Suprapubic skin (tissue), 4 donors: ENCODE measurements around the gene PROSER2. TPM values are rescaled to one million over a fixed set of nuclear protein-coding genes. Genes with fewer than 3 reads are reported as not detected.

Experiments
- DNase-seq, 2 donors: peaks; one replicate each; pipeline ENCODE4 v3.0.0-alpha.2; 2019; ENCODE audit warnings: low spot score in 2 of 2
- H3K27ac ChIP-seq: fragments of 200-600 bp; sonication (generic); one replicate; pipeline ENCODE4 v1.5.1; 2019
- H3K27me3 ChIP-seq: fragments of 200-600 bp; sonication (generic); one replicate; pipeline ENCODE4 v1.5.1; 2019
- H3K36me3 ChIP-seq: fragments of 200-600 bp; sonication (generic); one replicate; pipeline ENCODE4 v1.5.1; 2019
- H3K4me1 ChIP-seq: fragments of 200-600 bp; sonication (generic); one replicate; pipeline ENCODE4 v1.5.1; 2019
- H3K4me3 ChIP-seq: fragments of 200-600 bp; sonication (generic); one replicate; pipeline ENCODE4 v1.5.1; 2019; ENCODE audit warnings: mild to moderate bottlenecking
- H3K9me3 ChIP-seq: fragments of 200-600 bp; sonication (generic); one replicate; pipeline ENCODE4 v1.5.1; 2019
- CTCF ChIP-seq, 2 donors: fragments of 200-600 bp in 1 of 2; fragments of 450-650 bp in 1 of 2; sonication (generic) in 1 of 2; IDR thresholded peaks; one replicate each; pipeline ENCODE4 v1.5.1; 2016 to 2019; ENCODE audit warnings: antibody characterized with exemption in 2 of 2, mild to moderate bottlenecking in 1 of 2, moderate library complexity in 1 of 2
- EP300 ChIP-seq: sonication (generic); formaldehyde crosslinking; IDR thresholded peaks from one replicate; pipeline ENCODE4 v1.6.1; 2017; ENCODE audit warnings: antibody characterized with exemption
- POLR2A ChIP-seq, 2 donors: fragments of 450-650 bp; IDR thresholded peaks; one replicate each; pipeline ENCODE4 v1.6.1; 2017; ENCODE audit warnings: antibody characterized with exemption in 2 of 2, mild to moderate bottlenecking in 2 of 2, moderate library complexity in 2 of 2
- POLR2AphosphoS5 ChIP-seq, 3 donors: sonication (generic); formaldehyde crosslinking; IDR thresholded peaks; one replicate each; pipeline ENCODE4 v1.6.1; 2017; ENCODE audit warnings: antibody characterized with exemption in 3 of 3
- WGBS: methylation state at CpG from one replicate; pipeline ENCODE4 v1.1.5; 2018; 5-methylcytosine and 5-hydroxymethylcytosine counted together
- total RNA-seq, 4 donors: library from RNA; depleted of rRNA; stranded (reverse); fragments of >200 nt; gene quantifications; one replicate each; pipeline ENCODE4 v1.1.0, GENCODE V29; 2016

PROSER2 gene
- total RNA-seq, 4 donors from 2014 or later = 5.6 to 8.5 (median 6.3) TPM

- 76% methylated on average over 3 of the region's 3 CpGs for WGBS
- TF ChIP-seq EP300 (no peak), POLR2AphosphoS5 (IDR thresholded peaks at IDR 0.05) (no peak), CTCF (IDR thresholded peaks at IDR 0.05) (no peak), POLR2A (IDR thresholded peaks at IDR 0.05) (no peak)
- Histone ChIP-seq H3K36me3 (no peaks in the 10 kb centered on the region), H3K4me1 (no peaks in the 10 kb centered on the region), H3K9me3 (no peaks in the 10 kb centered on the region), H3K27ac (no peak overlapping the region), H3K4me3 (no peak overlapping the region), H3K27me3 (peaks cover 3% of the 10 kb centered on the region)
- DNase-seq = no peak
These were observed 74.8 kb downstream of the PROSER2 start for GRCh38 chr10:11898033-11898371.

DNA sequence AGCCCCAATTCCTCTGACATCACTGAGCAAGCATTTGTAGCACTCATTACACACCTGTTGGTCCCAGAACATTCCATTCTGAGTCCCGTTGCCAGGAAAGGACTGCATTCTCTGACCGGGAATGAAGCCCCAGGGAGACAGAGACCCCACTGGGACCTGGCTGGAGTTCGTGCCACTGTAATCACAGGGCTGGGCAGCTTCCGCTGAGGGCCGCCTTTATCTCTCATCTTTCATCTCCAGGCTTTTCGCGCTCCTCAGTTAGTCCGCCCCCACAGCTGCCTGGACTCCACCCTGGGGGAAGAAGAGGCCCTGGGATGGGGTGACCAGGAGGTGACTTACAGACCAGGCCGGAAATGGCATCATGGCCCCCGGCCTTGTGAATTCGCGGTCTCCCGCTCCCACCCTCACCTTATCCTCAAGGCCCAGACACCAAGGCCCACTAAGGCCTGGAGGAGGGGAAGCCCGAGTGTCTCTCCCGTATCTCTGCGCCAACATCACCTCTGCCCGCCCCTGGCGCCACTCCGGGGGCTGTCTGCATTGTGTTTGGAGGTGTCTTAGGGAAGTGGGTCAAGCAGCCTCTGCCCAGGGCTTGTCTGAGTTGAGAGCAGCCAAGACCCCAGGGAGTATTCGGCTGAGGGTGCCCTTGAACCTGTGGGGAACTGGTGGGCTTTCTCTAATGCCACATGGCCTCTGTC is 75.4 kb downstream of the PROSER2 start:
- Histone ChIP-seq H3K27ac (no peak overlapping the region), H3K36me3 (no peaks in the 10 kb centered on the region), H3K4me3 (no peak overlapping the region), H3K27me3 (peaks cover 3% of the 10 kb centered on the region), H3K9me3 (no peaks in the 10 kb centered on the region), H3K4me1 (no peaks in the 10 kb centered on the region)
- no peak for DNase-seq
- 68% methylated on average over 19 of the region's 20 CpGs for WGBS
- TF ChIP-seq POLR2A (IDR thresholded peaks at IDR 0.05) (no peak), EP300 (no peak), POLR2AphosphoS5 (IDR thresholded peaks at IDR 0.05) (no peak), CTCF (IDR thresholded peaks at IDR 0.05) (no peak)

DNA sequence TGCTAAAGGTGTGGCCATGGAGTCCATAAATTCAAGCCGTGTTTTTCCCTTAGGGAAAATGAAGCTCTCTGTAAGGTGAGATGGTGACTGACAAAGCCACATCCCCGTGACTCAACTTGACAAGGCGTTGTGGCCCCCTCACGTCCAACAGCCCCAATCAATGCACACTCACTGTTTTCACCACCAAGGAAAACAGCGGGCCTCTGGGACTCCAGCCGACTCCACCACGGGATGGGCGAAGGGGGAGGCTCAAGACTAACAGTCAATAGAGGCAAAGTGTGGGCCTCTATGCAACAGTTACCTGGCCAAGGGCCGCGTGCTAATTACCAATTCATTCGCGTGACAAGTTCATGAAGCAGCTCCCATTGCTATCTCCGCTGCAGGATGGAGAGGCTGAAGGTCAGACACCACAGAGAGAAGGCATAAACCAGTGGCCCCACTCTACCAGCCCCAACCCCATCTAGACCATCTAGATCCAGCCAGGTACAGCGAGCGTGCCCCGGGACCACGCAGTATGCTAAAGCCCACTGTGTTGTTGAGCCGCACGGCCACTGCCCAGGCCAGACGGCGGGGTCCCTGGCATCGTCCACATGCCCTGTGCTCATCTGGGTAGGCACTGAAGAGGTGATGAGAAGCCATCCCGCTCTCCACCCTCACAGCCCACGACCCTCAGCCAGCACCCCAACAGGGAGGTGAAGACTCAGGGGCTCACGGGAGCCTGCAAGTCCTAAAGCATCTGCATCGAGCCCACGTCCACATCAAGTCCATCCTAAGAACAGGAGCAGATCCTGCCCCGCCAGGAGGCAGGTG is 76.1 kb downstream of the PROSER2 start:
- Histone ChIP-seq H3K36me3 (no peaks in the 10 kb centered on the region), H3K27ac (no peak overlapping the region), H3K27me3 (peaks cover 3% of the 10 kb centered on the region), H3K4me3 (no peak overlapping the region), H3K9me3 (no peaks in the 10 kb centered on the region), H3K4me1 (no peaks in the 10 kb centered on the region)
- 94% methylated on average over 28 of the region's 28 CpGs for WGBS
- TF ChIP-seq POLR2AphosphoS5 (IDR thresholded peaks at IDR 0.05) (no peak), EP300 (no peak), POLR2A (IDR thresholded peaks at IDR 0.05) (no peak), CTCF (IDR thresholded peaks at IDR 0.05) (no peak)
- DNase-seq = no peak

GRCh38 chr10:11901036-11901301 is 77.8 kb downstream of the PROSER2 start:
- 86% methylated on average over 6 of the region's 6 CpGs for WGBS
- TF ChIP-seq CTCF (IDR thresholded peaks at IDR 0.05) = no peak
- TF ChIP-seq EP300 = no peak
- no peak for TF ChIP-seq POLR2AphosphoS5 (IDR thresholded peaks at IDR 0.05)
- TF ChIP-seq POLR2A (IDR thresholded peaks at IDR 0.05) = no peak
- Histone ChIP-seq H3K27ac (no peak overlapping the region), H3K9me3 (no peaks in the 10 kb centered on the region), H3K27me3 (peaks cover 3% of the 10 kb centered on the region), H3K4me1 (no peaks in the 10 kb centered on the region), H3K4me3 (no peak overlapping the region), H3K36me3 (no peaks in the 10 kb centered on the region)
- DNase-seq = no peak

DNA sequence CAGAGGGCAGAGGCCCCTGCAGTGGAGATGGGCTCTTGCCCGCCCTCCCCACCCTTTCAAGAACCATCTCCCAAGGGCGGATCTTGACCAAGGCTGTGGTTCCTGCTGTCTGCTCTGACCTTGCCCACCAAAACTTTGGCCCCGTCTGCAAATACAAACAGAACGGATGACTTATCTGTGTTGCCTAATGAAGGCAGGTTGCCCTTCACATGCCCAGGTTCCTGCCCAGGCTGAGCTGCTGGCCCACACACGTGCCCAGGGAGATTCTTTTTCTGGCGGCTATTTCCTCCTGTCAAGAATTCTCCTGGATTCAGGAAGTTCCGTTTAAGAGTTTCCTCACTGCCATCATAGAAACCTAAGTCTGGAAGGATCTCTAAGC is 78.3 kb downstream of the PROSER2 start:
- Histone ChIP-seq H3K36me3 (no peaks in the 10 kb centered on the region), H3K27ac (no peak overlapping the region), H3K27me3 (peaks cover 3% of the 10 kb centered on the region), H3K4me3 (no peak overlapping the region), H3K9me3 (no peaks in the 10 kb centered on the region), H3K4me1 (no peaks in the 10 kb centered on the region)
- WGBS = 67% methylated on average over 7 of the region's 7 CpGs
- TF ChIP-seq POLR2AphosphoS5 (IDR thresholded peaks at IDR 0.05) (no peak), EP300 (no peak), CTCF (IDR thresholded peaks at IDR 0.05) (no peak)
- no peak for DNase-seq
